ENCODE measurements around the gene INPP4B. TPM values are rescaled to one million over a fixed set of nuclear protein-coding genes. Genes with fewer than 3 reads are reported as not detected.

INPP4B gene
- total and polyA plus RNA-seq, 7 donors = 4.2 to 27.3 (median 17.2) TPM

DNA sequence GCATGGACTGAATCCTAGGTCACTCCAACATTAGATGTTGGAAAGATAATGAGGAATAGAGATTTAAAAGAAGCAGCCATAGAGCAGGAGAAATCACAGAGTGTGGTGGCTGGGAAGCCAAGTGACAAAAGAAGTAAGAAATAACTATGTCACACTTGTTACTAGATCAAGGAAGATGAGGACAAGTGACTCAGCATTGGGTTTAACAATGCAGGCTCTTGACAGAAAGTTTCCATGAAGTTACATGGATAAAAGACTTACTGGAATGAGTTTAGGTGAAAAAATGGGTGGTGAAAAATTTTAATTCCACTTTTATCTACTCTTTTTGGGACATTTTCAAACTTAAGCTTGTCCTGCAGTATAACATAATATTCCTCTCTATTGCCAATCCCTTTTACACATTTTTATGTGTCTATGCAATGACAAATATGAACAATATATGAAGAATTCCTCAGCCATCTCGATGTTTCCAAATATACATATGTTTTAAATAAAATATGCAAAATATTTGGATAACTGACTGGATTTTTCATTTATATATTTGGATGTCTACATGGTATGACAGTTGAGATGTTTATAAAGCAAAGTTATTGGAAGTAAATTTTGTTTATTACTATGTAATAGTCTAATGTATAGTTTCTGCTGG, 747.1 kb downstream of the INPP4B start:
- WGBS, 2 donors = 85 to 90% methylated on average over 1 of the region's 1 CpG
- peaks cover 0 to 31% (median 15%) of the 10 kb centered on the region in 4 donors for H3K4me1 ChIP-seq
- no peak for DNase-seq
- H3K9me3 ChIP-seq = no peaks in the 10 kb centered on the region
- H3K27me3 ChIP-seq = no peaks in the 10 kb centered on the region
- no peak overlapping the region for H3K27ac ChIP-seq
- intact Hi-C loops (cut with DNase I) = loop anchor here (10.0 kb wide), 2 partner anchors 754 to 944 kb away; no protein-coding TSS in a partner anchor
- H3K4me3 ChIP-seq = no peak overlapping the region
- H3K36me3 ChIP-seq = no peaks in the 10 kb centered on the region
- TF ChIP-seq, protein P1, sequence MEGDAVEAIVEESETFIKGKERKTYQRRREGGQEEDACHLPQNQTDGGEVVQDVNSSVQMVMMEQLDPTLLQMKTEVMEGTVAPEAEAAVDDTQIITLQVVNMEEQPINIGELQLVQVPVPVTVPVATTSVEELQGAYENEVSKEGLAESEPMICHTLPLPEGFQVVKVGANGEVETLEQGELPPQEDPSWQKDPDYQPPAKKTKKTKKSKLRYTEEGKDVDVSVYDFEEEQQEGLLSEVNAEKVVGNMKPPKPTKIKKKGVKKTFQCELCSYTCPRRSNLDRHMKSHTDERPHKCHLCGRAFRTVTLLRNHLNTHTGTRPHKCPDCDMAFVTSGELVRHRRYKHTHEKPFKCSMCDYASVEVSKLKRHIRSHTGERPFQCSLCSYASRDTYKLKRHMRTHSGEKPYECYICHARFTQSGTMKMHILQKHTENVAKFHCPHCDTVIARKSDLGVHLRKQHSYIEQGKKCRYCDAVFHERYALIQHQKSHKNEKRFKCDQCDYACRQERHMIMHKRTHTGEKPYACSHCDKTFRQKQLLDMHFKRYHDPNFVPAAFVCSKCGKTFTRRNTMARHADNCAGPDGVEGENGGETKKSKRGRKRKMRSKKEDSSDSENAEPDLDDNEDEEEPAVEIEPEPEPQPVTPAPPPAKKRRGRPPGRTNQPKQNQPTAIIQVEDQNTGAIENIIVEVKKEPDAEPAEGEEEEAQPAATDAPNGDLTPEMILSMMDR (IDR thresholded peaks at IDR 0.05) = no peak
- no peak for TF ChIP-seq EP300 (IDR thresholded peaks at IDR 0.05)
- TF ChIP-seq POLR2AphosphoS5 (IDR thresholded peaks at IDR 0.05) = no peak
- TF ChIP-seq POLR2A (IDR thresholded peaks at IDR 0.05) = no peak

DNA sequence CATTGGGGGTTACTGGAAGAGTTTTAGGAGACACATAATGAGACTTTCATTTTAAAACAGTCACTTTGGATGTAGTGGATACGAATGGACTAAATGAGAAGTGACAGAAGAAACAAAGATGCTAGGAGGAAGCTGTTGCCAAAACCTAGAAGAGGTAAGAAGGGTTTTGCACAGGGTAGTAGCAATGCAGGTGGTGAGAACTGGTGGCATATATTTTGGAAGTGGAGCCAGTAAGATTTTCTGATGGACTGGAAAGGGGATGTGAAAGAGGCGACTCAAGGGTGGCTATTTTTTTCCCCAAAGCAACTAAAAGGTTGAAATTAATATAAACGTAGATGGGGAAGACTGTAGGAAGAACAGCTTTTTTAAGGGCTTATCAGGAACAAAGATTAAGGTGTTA, 747.7 kb downstream of the INPP4B start:
- Histone ChIP-seq H3K9me3 (no peaks in the 10 kb centered on the region), H3K27me3 (no peaks in the 10 kb centered on the region), H3K27ac (no peak overlapping the region), H3K4me3 (no peak overlapping the region), H3K36me3 (no peaks in the 10 kb centered on the region), H3K4me1 (peaks cover 0 to 38% (median 15%) of the 10 kb centered on the region in 4 donors)
- DNase-seq = no peak
- TF ChIP-seq POLR2AphosphoS5 (IDR thresholded peaks at IDR 0.05) (no peak), POLR2A (IDR thresholded peaks at IDR 0.05) (no peak), EP300 (IDR thresholded peaks at IDR 0.05) (no peak)
- TF ChIP-seq, protein P1 (IDR thresholded peaks at IDR 0.05) = no peak
- intact Hi-C loops (cut with DNase I) = loop anchor here (10.0 kb wide), 2 partner anchors 754 to 944 kb away; no protein-coding TSS in a partner anchor
- 92 to 95% methylated on average over 3 of the region's 3 CpGs for WGBS, 2 donors

DNA sequence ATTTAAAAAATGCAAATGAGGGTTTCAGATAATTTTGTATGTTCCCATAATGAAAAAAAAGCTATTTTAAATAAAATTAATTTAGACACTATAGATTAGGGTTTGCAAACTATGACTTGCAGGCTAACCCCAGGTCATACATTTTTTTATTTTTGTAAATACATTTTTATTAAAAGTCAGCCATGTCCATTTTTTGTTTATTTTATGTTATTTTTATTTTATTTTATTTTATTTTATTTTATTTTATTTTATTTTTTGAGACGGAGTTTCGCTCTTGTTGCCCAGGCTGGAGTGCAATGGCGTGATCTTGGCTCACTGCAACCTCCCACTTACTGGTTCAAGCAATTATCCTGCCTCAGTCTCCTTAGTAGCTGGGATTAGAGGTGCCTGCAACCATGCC, 749.1 kb downstream of the INPP4B start:
- H3K27me3 ChIP-seq = no peaks in the 10 kb centered on the region
- no peak for DNase-seq
- no peaks in the 10 kb centered on the region for H3K36me3 ChIP-seq
- H3K4me3 ChIP-seq = no peak overlapping the region
- peak overlapping the region in 1 of 4 donors; percentile 66 for H3K27ac ChIP-seq
- peaks cover 0 to 47% (median 16%) of the 10 kb centered on the region in 4 donors for H3K4me1 ChIP-seq
- 97 to 98% methylated on average over 3 of the region's 3 CpGs for WGBS, 2 donors
- intact Hi-C loops (cut with DNase I) = loop anchor here (10.0 kb wide), 2 partner anchors 752 to 942 kb away; no protein-coding TSS in a partner anchor
- no peaks in the 10 kb centered on the region for H3K9me3 ChIP-seq
- TF ChIP-seq EP300 (IDR thresholded peaks at IDR 0.05) (no peak), POLR2AphosphoS5 (IDR thresholded peaks at IDR 0.05) (no peak), POLR2A (IDR thresholded peaks at IDR 0.05) (no peak)
- TF ChIP-seq, protein P1 (IDR thresholded peaks at IDR 0.05) = no peak

DNA sequence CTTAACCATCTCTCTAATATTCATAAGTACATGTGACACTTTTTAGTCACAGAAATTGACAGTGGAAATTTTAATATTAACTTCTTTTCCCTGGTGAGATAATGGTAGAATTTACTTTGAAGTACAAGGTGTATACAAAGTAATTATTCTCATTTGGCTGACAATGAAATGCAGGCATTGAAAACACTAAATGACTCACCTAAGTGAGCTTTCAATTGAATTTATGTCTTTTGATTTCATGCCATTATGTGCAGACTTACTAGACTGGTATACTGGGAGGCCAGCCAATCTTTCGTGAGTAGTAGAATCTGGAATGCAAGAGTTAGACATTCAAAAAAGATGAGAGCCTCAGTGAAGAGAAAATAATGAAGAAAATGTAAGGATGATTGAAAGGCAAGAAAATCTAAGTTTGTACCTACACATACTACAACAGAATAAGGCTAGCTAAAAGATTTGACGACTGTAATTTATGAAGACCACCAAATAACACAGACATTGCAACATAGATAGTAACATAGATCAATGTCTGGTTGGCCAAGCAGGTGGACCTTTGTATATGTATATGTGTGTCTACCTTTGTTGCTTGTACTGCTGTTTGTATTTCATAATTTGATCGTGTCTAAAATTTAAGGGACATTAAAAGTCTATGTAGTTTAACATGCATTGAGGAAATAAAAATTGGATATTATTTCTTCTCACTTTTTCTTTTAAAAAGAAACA, 750.1 kb downstream of the INPP4B start:
- Histone ChIP-seq H3K4me3 (no peak overlapping the region), H3K27me3 (no peaks in the 10 kb centered on the region), H3K27ac (peak overlapping the region in 3 of 4 donors; percentile 28 to 66 (median 66)), H3K9me3 (no peaks in the 10 kb centered on the region), H3K36me3 (no peaks in the 10 kb centered on the region), H3K4me1 (peaks cover 0 to 47% (median 14%) of the 10 kb centered on the region in 4 donors)
- TF ChIP-seq EP300 (IDR thresholded peaks at IDR 0.05) = peak in 3 of 4 donors; percentile 62 to 80 (median 80)
- TF ChIP-seq, protein P1 (IDR thresholded peaks at IDR 0.05) = no peak
- no peak for TF ChIP-seq POLR2A (IDR thresholded peaks at IDR 0.05)
- TF ChIP-seq POLR2AphosphoS5 (IDR thresholded peaks at IDR 0.05) = peak; percentile 25 to 89 (median 84)
- peak; percentile 75 for DNase-seq
- intact Hi-C loops (cut with DNase I) = loop anchor here (10.0 kb wide), 2 partner anchors 751 to 941 kb away; no protein-coding TSS in a partner anchor
- 74 to 82% methylated on average over 3 of the region's 3 CpGs for WGBS, 2 donors
